Subcutaneous preadipocyte (primary cell): ENCODE measurements around the gene ZFP64. TPM values are rescaled to one million over a fixed set of nuclear protein-coding genes. Genes with fewer than 3 reads are reported as not detected.

Experiments
- total RNA-seq: library from RNA; depleted of rRNA; stranded (reverse); fragments of >200 nt; gene quantifications from 2 replicates; pipeline ENCODE4 v1.2.3, GENCODE V29; 2012

The ZFP64 gene
- 8.8 and 11.9 TPM in 2 replicates for total RNA-seq

DNA sequence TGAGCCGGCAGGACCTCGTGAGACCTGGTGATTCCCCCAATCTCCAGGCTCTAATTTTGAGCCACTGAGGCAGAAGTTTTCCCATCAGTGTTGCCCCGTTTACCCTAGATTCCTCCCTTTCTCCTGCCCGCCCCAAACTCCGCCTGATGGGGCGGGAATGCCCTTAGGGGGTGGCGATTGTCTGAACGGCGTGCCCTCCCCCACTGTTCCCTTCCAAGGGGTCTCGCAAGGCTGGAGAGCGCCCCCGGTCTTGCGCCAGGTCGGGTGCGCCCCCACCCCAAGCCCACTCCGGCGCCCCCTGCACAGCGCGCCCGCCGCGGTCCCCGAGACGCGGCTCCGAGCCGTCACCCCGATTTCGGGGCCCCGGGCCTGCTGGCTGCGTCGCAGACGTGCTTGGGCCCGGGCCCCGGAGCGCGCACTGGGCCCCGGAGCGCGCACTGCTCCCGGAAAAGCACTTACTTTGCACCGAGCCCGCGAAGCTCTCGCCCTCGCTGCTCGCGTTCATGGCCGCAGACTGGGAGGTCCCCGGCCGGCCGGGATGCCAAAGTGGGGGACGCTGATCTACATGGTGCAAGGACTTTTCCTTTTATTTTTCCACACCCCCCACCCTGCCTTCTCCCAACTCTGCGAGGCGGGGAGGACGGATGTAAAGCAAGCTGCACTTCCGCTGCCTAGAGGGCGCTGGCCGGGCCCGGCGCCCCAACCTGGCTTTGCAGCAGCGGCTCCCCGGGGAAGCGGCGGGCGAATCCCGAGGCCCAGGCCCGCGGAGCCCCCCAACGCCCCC, at the start of gene ZFP64:
Gene ZFP64, minus strand, starts transcription at position 648 of the 784 bp plus-strand sequence. Its CDS starts 143 bp downstream, at position 505.

